HG02763 (cell line): ENCODE results near the gene KRTAP22-1.

Experiments used
- ATAC-seq: cut with Tn5 transposase; IDR thresholded peaks from one replicate; pipeline ENCODE4 v1.9.1; 2021; ENCODE audit warnings: mild to moderate bottlenecking, moderate library complexity; ENCODE audit not compliant: unreplicated experiment

KRTAP22-1 gene

GRCh38 chr21:30600787-30601186, at the start of gene KRTAP22-1:
KRTAP22-1 (plus strand) TSS chr21:30601087.
- ATAC-seq, result no peak

- ATAC-seq, result no peak
Measured at GRCh38 chr21:30552782-30553181, 48.1 kb upstream of the KRTAP22-1 start.

GRCh38 chr21:30555095-30555494, 45.8 kb upstream of the KRTAP22-1 start:
- no peak for ATAC-seq

GRCh38 chr21:30561264-30561895, 39.5 kb upstream of the KRTAP22-1 start, which contains the start of gene KRTAP19-7:
KRTAP19-7 (minus strand) TSS chr21:30561314; CDS start chr21:30561289, 25 bp downstream.
- no peak for ATAC-seq

GRCh38 chr21:30561957-30562356, 38.9 kb upstream of the KRTAP22-1 start:
- ATAC-seq, result no peak

- no peak for ATAC-seq
Measured at GRCh38 chr21:30563072-30563471, 37.8 kb upstream of the KRTAP22-1 start.

GRCh38 chr21:30563630-30564029, 37.3 kb upstream of the KRTAP22-1 start:
- ATAC-seq, result no peak

GRCh38 chr21:30567617-30568016, 33.3 kb upstream of the KRTAP22-1 start:
- no peak for ATAC-seq

- ATAC-seq, result no peak
Measured at GRCh38 chr21:30577766-30578165, 23.1 kb upstream of the KRTAP22-1 start.

GRCh38 chr21:30579346-30579745, 21.5 kb upstream of the KRTAP22-1 start:
- no peak for ATAC-seq

- ATAC-seq, result no peak
Measured at GRCh38 chr21:30580132-30580531, 20.8 kb upstream of the KRTAP22-1 start.

- ATAC-seq, result no peak
Measured at GRCh38 chr21:30582870-30583269, 18.0 kb upstream of the KRTAP22-1 start.

- no peak for ATAC-seq
Measured at GRCh38 chr21:30590297-30590696, 10.6 kb upstream of the KRTAP22-1 start, which contains the start of gene KRTAP22-2. KRTAP22-2 (minus strand) TSS chr21:30590397.

GRCh38 chr21:30592140-30592539, 8.7 kb upstream of the KRTAP22-1 start, which contains the start of gene KRTAP6-3:
KRTAP6-3 (plus strand) TSS chr21:30592440; CDS start chr21:30592446, 6 bp downstream.
- no peak for ATAC-seq

- no peak for ATAC-seq
Measured at GRCh38 chr21:30598802-30599201, 2.1 kb upstream of the KRTAP22-1 start, which contains the start of gene KRTAP6-2. KRTAP6-2 (minus strand) TSS chr21:30598902; CDS start chr21:30598874, 28 bp downstream.

- ATAC-seq, result no peak
Measured at GRCh38 chr21:30605968-30606367, 5.1 kb downstream of the KRTAP22-1 start.

GRCh38 chr21:30612132-30612531, 11.2 kb downstream of the KRTAP22-1 start:
- ATAC-seq, result no peak

GRCh38 chr21:30613836-30614235, 12.9 kb downstream of the KRTAP22-1 start, which contains the start of gene KRTAP6-1:
KRTAP6-1 (minus strand) TSS chr21:30613930; CDS start chr21:30613904, 26 bp downstream.
- no peak for ATAC-seq

- no peak for ATAC-seq
Measured at GRCh38 chr21:30615199-30615598, 14.3 kb downstream of the KRTAP22-1 start.

- ATAC-seq, result no peak
Measured at GRCh38 chr21:30616125-30616524, 15.2 kb downstream of the KRTAP22-1 start, which contains the start of gene KRTAP20-1. KRTAP20-1 (plus strand) TSS chr21:30616425; CDS start chr21:30616455, 30 bp downstream.

- ATAC-seq, result no peak
Measured at GRCh38 chr21:30620080-30620479, 19.2 kb downstream of the KRTAP22-1 start.

- no peak for ATAC-seq
Measured at GRCh38 chr21:30620522-30620921, 19.6 kb downstream of the KRTAP22-1 start, which contains the start of gene KRTAP20-4. KRTAP20-4 (plus strand) TSS chr21:30620627.
